ENCODE results near the gene SPRR2A. TPM values are rescaled to one million over a fixed set of nuclear protein-coding genes. Genes with fewer than 3 reads are reported as not detected.

Gene SPRR2A
- total RNA-seq, 1 donor from 2014 or later: not detected

DNA sequence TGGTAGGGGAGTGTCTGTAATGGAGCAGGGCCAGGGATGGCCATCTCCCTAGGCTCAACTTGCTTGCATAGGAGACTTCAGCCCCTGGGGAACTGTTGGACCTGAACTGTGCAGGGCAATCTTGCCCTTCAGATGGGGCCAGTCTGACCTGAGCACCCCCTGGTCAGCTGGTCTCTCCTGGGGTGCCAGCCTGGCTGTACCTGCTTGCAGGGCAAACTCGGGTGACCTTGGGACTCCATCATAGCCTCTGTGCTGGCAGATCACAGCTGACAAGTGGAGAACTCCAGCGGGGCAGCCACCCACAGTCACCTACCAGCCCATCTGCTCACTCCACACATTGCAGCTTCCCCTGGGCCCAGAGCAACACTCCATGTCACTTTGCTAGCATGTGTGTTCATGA, 8.1 kb downstream of the SPRR2A start:
- H4K20me1 ChIP-seq (ENCODE audit: insufficient read depth, low read length): no peaks in the 10 kb centered on the region
- H2AFZ ChIP-seq (ENCODE audit: low read depth, low read length): no peak overlapping the region
- no peaks in the 10 kb centered on the region for H3K79me2 ChIP-seq (ENCODE audit: insufficient read depth, low read length)
- Mint-ChIP-seq H3K4me1 (ENCODE audit: low read depth, unreplicated experiment) (no peaks in the 10 kb centered on the region), H3K9me3 (ENCODE audit: unreplicated experiment) (no peaks in the 10 kb centered on the region), H3K27me3 (ENCODE audit: low read depth, unreplicated experiment) (peaks cover 11% of the 10 kb centered on the region), H3K27ac (ENCODE audit: unreplicated experiment) (no peak overlapping the region), H3K4me3 (ENCODE audit: unreplicated experiment) (no peak overlapping the region), H3K36me3 (ENCODE audit: low read depth, unreplicated experiment) (no peaks in the 10 kb centered on the region)
- H3K4me1 ChIP-seq (ENCODE audit: insufficient read depth, low read length): no peaks in the 10 kb centered on the region
- H3K36me3 ChIP-seq (ENCODE audit: insufficient read depth, low read length): no peaks in the 10 kb centered on the region
- DNase-seq (ENCODE audit: low read depth) (no peak), FAIRE-seq (no peak)
- H3K9me3 ChIP-seq (ENCODE audit: insufficient read depth, low read depth, low read length): no peaks in the 10 kb centered on the region
- H3K27ac ChIP-seq (ENCODE audit: low read depth, low read length): no peak overlapping the region
- H3K27me3 ChIP-seq (ENCODE audit: insufficient read depth, low read length): no peaks in the 10 kb centered on the region
- no peak for TF ChIP-seq EZH2 (IDR thresholded peaks at IDR 0.05; ENCODE audit: insufficient read depth, low read length)
- TF ChIP-seq, protein P1, sequence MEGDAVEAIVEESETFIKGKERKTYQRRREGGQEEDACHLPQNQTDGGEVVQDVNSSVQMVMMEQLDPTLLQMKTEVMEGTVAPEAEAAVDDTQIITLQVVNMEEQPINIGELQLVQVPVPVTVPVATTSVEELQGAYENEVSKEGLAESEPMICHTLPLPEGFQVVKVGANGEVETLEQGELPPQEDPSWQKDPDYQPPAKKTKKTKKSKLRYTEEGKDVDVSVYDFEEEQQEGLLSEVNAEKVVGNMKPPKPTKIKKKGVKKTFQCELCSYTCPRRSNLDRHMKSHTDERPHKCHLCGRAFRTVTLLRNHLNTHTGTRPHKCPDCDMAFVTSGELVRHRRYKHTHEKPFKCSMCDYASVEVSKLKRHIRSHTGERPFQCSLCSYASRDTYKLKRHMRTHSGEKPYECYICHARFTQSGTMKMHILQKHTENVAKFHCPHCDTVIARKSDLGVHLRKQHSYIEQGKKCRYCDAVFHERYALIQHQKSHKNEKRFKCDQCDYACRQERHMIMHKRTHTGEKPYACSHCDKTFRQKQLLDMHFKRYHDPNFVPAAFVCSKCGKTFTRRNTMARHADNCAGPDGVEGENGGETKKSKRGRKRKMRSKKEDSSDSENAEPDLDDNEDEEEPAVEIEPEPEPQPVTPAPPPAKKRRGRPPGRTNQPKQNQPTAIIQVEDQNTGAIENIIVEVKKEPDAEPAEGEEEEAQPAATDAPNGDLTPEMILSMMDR (IDR thresholded peaks at IDR 0.05; ENCODE audit: insufficient read depth, low read depth, low read length): no peak
- H3K4me2 ChIP-seq (ENCODE audit: low read length): no peak overlapping the region
- H3K4me3 ChIP-seq (ENCODE audit: insufficient read depth, low read depth, low read length): no peak overlapping the region
- no peak overlapping the region for H3K9ac ChIP-seq (ENCODE audit: low read length)

DNA sequence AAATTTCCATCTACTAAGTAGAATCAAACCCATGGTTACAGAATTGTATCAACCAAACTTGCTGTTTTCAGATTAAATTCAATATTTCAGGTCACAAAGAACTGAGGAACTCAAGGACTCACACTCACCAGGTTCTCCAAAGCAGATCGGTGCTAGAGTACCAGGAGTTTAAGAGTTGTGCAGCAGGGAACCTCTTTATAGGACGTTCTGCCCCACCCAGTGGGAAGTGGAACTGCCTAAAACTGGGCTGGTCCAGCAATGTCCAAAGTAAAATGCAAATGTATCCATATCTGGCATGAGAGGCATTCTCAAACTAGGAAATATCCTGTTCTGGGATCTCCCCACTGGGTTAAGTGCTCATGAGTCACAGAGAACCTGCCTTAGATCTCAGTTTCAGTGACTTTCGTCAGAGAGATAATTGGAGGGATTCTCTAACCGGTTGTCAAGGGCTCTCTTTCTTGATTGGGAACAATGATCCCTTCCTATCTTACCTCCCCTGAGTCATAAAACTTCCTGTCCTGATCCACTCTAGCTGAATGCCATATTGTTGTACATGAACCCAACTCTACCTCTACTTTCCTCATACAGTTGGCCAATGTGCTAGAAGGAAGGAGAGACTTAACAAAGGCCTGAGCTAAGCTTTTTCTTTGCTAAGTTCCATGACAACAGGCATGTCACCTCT, 16.2 kb downstream of the SPRR2A start, which contains the start of gene SPRR2D:
TSS of gene SPRR2D (minus strand) at position 171 of the 682 bp plus-strand sequence. CDS start 774 bp downstream, outside the sequence.
- Histone ChIP-seq H3K9ac (ENCODE audit: low read length) (no peak within 1 kb of the TSS), H3K4me2 (ENCODE audit: low read length) (no peak within 1 kb of the TSS), H3K27ac (ENCODE audit: low read depth, low read length) (no peak within 1 kb of the TSS), H3K79me2 (ENCODE audit: insufficient read depth, low read length) (no peaks in the 10 kb centered on the region), H4K20me1 (ENCODE audit: insufficient read depth, low read length) (no peaks in the 10 kb centered on the region), H3K27me3 (ENCODE audit: insufficient read depth, low read length) (no peaks in the 10 kb centered on the region), H3K36me3 (ENCODE audit: insufficient read depth, low read length) (no peaks in the 10 kb centered on the region), H2AFZ (ENCODE audit: low read depth, low read length) (no peak within 1 kb of the TSS), H3K4me3 (ENCODE audit: insufficient read depth, low read depth, low read length) (no peak within 1 kb of the TSS), H3K9me3 (ENCODE audit: insufficient read depth, low read depth, low read length) (no peaks in the 10 kb centered on the region), H3K4me1 (ENCODE audit: insufficient read depth, low read length) (no peaks in the 10 kb centered on the region)
- Mint-ChIP-seq H3K9me3 (ENCODE audit: unreplicated experiment) (peaks cover 5% of the 10 kb centered on the region), H3K36me3 (ENCODE audit: low read depth, unreplicated experiment) (no peaks in the 10 kb centered on the region), H3K4me3 (ENCODE audit: unreplicated experiment) (no peak within 1 kb of the TSS), H3K4me1 (ENCODE audit: low read depth, unreplicated experiment) (no peaks in the 10 kb centered on the region), H3K27ac (ENCODE audit: unreplicated experiment) (no peak within 1 kb of the TSS), H3K27me3 (ENCODE audit: low read depth, unreplicated experiment) (peaks cover 4% of the 10 kb centered on the region)
- TF ChIP-seq EZH2 (IDR thresholded peaks at IDR 0.05; ENCODE audit: insufficient read depth, low read length): no peak
- TF ChIP-seq, protein P1 (IDR thresholded peaks at IDR 0.05; ENCODE audit: insufficient read depth, low read depth, low read length): no peak
- DNase-seq (ENCODE audit: low read depth) (no peak), FAIRE-seq (no peak)

DNA sequence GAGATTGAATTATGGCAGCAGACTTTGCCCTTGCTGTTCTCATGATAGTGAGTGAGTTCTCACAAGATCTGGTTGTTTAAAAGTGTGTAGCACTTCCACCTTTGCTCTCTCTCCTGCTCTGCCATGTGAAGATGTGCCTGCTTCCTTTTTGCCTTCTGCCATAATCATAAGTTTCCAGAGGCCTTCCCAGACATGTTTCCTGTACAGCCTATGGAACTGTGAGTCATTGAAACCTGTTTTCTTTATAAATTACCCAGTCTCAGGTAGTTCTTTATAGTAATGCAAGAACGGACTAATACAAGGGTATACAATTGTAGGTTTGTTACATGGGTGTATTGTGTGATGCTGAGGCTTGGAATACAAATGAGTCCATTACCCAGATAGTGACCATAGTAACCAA, 22.1 kb downstream of the SPRR2A start:
- no peak overlapping the region for H2AFZ ChIP-seq (ENCODE audit: low read depth, low read length)
- Mint-ChIP-seq H3K4me1 (ENCODE audit: low read depth, unreplicated experiment) (peaks cover 9% of the 10 kb centered on the region), H3K27ac (ENCODE audit: unreplicated experiment) (no peak overlapping the region), H3K4me3 (ENCODE audit: unreplicated experiment) (no peak overlapping the region), H3K27me3 (ENCODE audit: low read depth, unreplicated experiment) (no peaks in the 10 kb centered on the region), H3K36me3 (ENCODE audit: low read depth, unreplicated experiment) (no peaks in the 10 kb centered on the region), H3K9me3 (ENCODE audit: unreplicated experiment) (no peaks in the 10 kb centered on the region)
- DNase-seq (ENCODE audit: low read depth) (no peak), FAIRE-seq (no peak)
- no peak overlapping the region for H3K4me3 ChIP-seq (ENCODE audit: insufficient read depth, low read depth, low read length)
- no peak for TF ChIP-seq EZH2 (IDR thresholded peaks at IDR 0.05; ENCODE audit: insufficient read depth, low read length)
- no peaks in the 10 kb centered on the region for H3K79me2 ChIP-seq (ENCODE audit: insufficient read depth, low read length)
- no peaks in the 10 kb centered on the region for H3K27me3 ChIP-seq (ENCODE audit: insufficient read depth, low read length)
- H3K9ac ChIP-seq (ENCODE audit: low read length): no peak overlapping the region
- no peaks in the 10 kb centered on the region for H3K36me3 ChIP-seq (ENCODE audit: insufficient read depth, low read length)
- no peak overlapping the region for H3K27ac ChIP-seq (ENCODE audit: low read depth, low read length)
- H3K9me3 ChIP-seq (ENCODE audit: insufficient read depth, low read depth, low read length): no peaks in the 10 kb centered on the region
- no peaks in the 10 kb centered on the region for H3K4me1 ChIP-seq (ENCODE audit: insufficient read depth, low read length)
- no peaks in the 10 kb centered on the region for H4K20me1 ChIP-seq (ENCODE audit: insufficient read depth, low read length)
- no peak overlapping the region for H3K4me2 ChIP-seq (ENCODE audit: low read length)

All from astrocyte (in vitro differentiated cells and primary cell).